Stimulated activated CD8-positive, alpha-beta memory T cell treated with anti-CD3 and anti-CD28 coated beads, Interleukin-4, amount 100 ng/mL, for 48 hours (primary cell): ENCODE data around the gene ATP6V1B1.
A peak's percentile ranks its signal among the peaks of the same experiment; 100 is the strongest.

ENCODE experiments used
- DNase-seq: peaks from one replicate; pipeline ENCODE4 v3.0.0-alpha.2; 2020

The ATP6V1B1 gene

GRCh38 chr2:70928366-70928765 is 7.3 kb upstream of the ATP6V1B1 start:
- peak; percentile 13 for DNase-seq

- DNase-seq, result peak; percentile 9
These were observed 5.0 kb upstream of the ATP6V1B1 start for GRCh38 chr2:70930371-70931329.

GRCh38 chr2:70931376-70932000 is 4.2 kb upstream of the ATP6V1B1 start:
- DNase-seq, result peak; percentile 4

GRCh38 chr2:70932631-70933230 is 3.0 kb upstream of the ATP6V1B1 start:
- DNase-seq, result peak; percentile 6

GRCh38 chr2:70934981-70935380 is 719 bp upstream of the ATP6V1B1 start:
- no peak for DNase-seq

GRCh38 chr2:70936165-70936978 is 672 bp downstream of the ATP6V1B1 start:
- peak; percentile 14 for DNase-seq

- peak; percentile 16 for DNase-seq
These were observed 1.5 kb downstream of the ATP6V1B1 start for GRCh38 chr2:70936979-70937811.

- DNase-seq, result peak; percentile 5
These were observed 2.3 kb downstream of the ATP6V1B1 start for GRCh38 chr2:70937866-70938585.

- peak; percentile 16 for DNase-seq
These were observed 2.9 kb downstream of the ATP6V1B1 start for GRCh38 chr2:70938586-70938950.

- DNase-seq, result peak; percentile 14
These were observed 3.5 kb downstream of the ATP6V1B1 start for GRCh38 chr2:70939001-70939838.

- peak; percentile 10 for DNase-seq
These were observed 4.3 kb downstream of the ATP6V1B1 start for GRCh38 chr2:70939839-70940580.

- no peak for DNase-seq
These were observed 5.5 kb downstream of the ATP6V1B1 start for GRCh38 chr2:70941186-70941585.

GRCh38 chr2:70941701-70942100 is 6.0 kb downstream of the ATP6V1B1 start:
- DNase-seq, result no peak

GRCh38 chr2:70942396-70943204 is 6.9 kb downstream of the ATP6V1B1 start:
- DNase-seq, result no peak

GRCh38 chr2:70943205-70943871 is 7.6 kb downstream of the ATP6V1B1 start:
- no peak for DNase-seq

- no peak for DNase-seq
These were observed 8.5 kb downstream of the ATP6V1B1 start for GRCh38 chr2:70944111-70944690.

GRCh38 chr2:70946832-70947442 is 11.2 kb downstream of the ATP6V1B1 start:
- peak; percentile 66 for DNase-seq
